Skin of body (tissue), 2 donors: Measurements from ENCODE around the gene IL1R2. TPM values are rescaled to one million over a fixed set of nuclear protein-coding genes. Genes with fewer than 3 reads are reported as not detected.

Experiments used
- DNase-seq: peaks from one replicate; lab custom pipeline; 2025; lab: John Stamatoyannopoulos, UW
- total RNA-seq: library from RNA; depleted of rRNA; stranded (reverse); fragments of >200 nt; gene quantifications from one replicate; pipeline ENCODE4 v1.2.3, GENCODE V29; 2014

The IL1R2 gene
- total RNA-seq, 1 donor from 2014 or later = 15.6 TPM

DNA sequence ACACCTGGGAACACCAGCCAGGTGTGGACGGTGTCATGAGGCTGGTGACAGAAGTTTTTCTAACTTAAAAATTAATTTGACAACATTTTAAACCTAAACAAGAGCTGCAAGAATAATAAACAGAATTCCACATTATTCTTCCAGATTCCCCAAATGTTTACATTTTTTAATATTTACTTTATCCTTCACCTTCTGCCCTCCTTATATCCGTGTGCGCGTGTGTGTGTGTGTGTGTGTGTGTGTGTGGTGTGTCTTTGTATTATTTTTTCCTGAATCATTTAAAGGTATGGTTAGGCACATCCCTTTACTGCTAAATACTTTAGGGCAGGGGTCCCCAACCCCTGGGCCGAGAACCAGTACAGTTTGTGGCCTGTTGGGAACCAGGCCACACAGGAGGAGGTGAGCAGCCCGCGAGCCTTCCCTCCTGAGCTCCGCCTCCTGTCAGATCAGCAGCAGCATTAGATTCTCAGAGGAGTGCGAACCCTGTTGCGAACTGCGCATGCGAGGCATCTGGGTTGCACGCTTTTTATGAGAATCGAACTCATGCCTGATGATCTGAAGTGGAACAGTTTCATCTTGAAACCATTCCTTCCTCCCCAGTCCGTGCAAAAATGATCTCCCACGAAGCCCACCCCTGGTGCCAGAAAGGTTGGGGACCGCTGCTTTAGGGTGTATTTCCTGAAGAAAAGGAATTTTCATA is 16.4 kb upstream of the IL1R2 start:
- DNase-seq = no peak

DNA sequence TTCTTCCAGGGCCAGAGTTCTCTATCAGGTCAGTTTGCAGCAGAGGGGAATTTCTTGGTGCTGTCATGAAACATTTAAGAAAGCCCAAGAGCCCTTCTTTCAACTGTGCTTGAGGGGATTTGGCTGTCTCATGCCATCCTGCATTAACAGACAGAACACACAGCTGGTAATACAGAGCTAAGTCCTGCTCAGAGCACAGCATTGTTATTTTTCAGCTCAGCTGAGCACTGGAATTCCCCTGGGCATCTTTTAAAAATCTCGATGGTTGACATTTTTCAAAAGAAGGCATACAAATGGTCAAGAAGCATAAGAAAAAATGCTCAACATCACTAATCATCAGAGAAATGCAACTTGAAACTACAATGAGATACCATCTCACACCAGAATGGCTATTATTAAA is 14.9 kb upstream of the IL1R2 start:
- no peak for DNase-seq

DNA sequence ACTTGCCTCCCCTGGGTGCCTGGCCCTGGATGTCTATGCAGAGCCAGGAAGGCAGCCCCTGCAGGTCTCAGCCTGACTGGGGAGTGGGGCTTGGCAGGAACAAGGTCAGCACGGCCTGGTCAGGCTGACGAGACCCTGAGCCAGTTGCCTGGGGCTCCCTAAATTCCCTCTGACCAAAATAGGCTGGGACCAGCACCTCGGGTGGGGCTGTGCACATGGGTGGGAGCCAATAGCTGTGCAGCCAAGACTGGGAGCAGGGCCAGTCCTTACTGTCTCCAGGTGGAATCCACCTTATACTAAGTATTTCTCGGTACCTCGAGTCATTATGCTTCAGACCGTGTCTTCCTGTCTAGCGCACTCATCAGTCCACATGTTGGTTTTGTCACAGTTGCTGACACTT is 11.4 kb upstream of the IL1R2 start:
- DNase-seq = no peak

DNA sequence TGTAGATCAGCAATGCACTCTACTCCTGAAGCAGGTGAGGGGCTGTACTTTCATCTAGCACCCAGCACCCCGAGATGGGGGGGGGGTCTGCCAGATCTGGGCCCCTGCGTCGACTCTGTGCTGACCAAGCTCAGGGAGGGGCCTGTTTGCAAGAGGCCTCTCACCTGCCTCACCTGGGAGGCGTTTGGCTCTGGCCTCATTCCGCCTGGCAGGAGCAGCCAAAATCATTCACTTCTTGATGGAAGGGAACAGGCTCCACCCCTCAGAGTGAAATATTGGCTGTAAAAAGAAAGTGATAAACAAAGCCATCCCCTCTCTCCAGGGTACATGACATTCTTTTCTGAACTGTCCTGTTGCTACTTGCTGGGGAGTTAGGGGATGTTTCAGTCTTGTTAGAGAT is 10.7 kb upstream of the IL1R2 start:
- no peak for DNase-seq

DNA sequence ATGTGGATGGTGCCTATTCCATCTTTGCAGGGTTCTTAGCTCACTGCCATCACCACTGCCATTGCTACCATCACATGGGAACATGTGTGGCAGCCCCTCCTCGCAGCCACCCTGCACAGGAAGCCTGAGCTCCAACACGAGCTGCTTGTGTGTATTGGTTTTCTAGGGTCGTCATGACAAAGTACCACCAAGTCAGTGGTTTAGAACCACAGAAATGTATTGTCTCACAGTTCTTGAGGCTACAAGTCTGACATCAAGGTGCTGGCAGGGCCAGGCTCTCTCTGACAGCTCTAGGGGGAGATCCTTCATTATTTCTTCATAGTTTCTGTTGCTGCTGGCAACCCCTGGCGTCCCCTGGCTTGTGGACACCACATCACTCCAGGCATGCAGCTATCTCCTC is 10.3 kb upstream of the IL1R2 start:
- DNase-seq = no peak

DNA sequence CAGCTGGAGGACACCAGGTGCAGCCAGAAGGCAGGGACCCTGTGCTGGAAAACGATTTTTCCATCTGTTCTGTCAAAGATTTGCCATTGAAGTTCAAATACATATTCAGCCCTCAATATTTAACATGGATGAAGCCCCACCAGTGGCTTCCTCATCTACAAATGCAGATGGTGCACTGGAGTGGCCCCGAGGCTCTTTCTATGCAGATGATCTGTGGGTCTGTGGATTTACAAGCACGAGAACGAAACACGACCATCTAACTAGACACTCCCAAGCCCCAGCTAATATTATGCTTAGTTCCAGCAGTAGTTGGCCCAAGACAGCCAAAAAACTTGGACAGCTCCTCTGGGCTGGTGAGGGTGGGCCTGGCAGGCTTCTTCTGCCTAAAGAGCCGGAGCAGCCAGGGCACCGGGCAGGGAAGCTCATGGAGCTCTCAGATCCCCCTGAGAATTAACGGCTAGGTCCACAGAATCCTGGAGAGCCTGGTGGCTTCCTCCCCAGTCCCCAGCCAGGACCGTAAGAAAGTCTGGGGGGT is 9.2 kb upstream of the IL1R2 start:
- no peak for DNase-seq

DNA sequence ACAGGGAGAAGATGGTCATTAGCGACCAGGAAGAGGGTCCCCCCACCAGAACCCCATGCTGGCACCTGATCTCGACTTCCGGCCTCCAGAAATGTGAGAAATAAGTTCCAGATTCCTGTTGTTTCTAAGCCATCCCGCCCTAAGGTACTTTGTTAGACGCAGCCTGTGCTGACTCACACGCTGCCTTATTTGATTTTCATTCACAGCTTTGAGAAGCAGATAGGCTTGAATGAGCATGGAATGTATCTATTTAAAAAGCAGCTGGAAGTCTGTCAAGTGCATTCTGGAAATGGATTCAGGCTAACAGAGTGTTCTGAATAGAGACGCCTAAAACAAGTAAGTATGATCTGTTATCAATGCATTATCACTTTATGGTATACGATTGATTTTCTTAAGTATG is 8.3 kb upstream of the IL1R2 start:
- DNase-seq = no peak

DNA sequence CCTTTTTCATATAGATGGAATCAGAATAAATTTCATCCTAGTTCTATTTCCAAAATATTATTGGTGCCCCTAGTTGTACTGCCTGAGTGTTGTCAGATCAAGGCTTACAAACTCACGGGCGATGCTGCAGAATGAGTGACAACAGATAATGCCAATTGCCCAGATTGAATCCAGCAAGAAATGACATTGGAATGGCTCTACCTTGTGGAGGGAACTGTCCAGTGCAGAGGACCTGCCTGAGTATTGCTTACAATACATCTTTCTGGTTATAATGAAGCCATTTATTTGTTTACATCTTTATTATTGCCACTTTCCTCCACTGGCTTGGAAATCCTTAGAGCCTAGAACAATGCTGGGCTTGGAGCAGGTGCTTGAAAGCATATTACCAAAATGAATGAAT is 7.8 kb upstream of the IL1R2 start:
- DNase-seq = no peak

DNA sequence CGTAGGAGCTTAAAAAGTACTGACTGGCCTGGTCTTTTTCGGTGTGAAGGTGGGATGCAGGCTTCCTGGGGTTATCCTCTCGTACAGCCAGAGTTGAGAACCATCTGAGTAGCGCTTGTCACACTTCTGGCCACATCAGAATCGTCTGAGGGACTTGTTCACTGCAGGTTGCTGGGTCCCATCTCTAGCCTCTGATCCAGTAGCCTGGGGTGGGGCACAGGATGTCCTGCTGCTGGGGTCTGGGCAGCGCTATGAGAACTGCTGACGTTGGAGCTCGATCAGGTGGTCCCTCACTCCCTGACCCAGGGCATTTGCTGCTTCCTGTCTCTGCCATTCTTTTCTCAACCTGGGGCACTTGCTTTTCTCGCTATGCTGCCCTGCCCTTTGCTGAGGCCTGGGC is 7.1 kb upstream of the IL1R2 start:
- no peak for DNase-seq

DNA sequence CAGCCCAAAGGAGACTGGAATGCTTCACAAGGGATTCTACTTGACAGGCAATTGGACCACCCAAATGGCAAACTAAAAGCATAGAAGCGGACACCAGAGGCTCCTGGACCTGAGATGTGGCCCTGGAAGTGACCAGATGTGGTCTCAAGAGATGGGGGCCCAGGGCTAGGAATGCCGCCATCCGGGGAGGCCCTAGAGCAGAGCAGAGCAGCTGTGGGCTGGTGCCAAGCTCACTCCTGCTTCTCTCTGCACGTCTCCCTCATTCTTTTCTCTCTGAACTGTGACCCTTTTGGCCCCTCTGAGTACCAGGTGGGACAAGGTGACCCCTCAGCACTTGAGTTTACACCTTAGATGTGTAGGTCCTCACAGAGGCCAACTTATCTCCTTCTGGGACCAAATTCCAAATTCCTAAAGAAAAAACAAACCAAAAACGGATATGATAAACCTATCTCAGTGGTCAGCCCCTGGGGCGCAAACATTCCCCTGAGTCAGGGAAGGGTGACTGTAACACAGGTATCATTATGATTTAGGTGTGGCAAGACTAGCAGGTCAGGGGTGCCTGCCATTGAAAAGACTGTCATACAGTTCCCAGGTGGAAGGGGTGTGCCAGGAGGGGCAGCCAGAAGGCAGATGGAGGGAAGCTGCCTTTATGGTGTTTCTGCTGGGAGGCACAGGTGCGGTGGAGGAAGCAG is 6.5 kb upstream of the IL1R2 start:
- no peak for DNase-seq

DNA sequence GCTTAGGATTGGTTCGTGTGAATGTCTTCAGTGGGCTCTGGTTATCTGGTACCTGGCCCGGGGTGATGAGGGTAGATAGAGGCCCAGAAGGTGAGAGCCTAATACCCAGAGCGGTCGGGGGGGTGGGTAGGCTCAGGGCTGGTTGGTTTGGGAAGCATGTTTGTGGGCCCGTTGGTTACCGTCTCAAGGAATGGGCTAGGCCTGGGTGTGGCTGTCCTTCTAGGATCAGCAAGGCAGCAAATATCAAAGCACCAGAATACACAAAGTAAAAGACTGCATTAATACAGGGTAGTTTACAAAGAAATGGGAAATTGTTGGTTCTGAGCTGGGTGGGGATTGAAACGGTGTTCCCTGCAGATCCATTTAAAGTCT is 6.0 kb upstream of the IL1R2 start:
- DNase-seq = no peak

DNA sequence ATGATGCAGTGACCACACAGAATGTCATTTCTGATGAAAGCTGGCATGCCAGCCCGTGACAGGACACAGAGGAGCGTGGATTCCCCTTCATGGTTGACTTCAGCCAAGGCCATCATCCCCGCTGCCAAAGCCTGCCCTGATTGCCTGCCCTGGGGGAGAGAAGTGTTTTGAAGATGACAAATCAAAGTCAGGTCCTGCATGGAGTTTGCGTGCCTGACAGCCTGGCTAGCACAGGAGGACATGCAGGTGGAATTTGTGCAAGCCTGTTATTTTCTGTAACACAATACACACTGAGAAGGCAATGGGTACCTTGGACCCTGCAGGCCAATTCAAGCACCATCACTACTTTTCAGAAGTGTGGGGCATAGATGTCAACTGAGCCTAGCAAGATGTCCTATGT is 5.4 kb upstream of the IL1R2 start:
- no peak for DNase-seq

DNA sequence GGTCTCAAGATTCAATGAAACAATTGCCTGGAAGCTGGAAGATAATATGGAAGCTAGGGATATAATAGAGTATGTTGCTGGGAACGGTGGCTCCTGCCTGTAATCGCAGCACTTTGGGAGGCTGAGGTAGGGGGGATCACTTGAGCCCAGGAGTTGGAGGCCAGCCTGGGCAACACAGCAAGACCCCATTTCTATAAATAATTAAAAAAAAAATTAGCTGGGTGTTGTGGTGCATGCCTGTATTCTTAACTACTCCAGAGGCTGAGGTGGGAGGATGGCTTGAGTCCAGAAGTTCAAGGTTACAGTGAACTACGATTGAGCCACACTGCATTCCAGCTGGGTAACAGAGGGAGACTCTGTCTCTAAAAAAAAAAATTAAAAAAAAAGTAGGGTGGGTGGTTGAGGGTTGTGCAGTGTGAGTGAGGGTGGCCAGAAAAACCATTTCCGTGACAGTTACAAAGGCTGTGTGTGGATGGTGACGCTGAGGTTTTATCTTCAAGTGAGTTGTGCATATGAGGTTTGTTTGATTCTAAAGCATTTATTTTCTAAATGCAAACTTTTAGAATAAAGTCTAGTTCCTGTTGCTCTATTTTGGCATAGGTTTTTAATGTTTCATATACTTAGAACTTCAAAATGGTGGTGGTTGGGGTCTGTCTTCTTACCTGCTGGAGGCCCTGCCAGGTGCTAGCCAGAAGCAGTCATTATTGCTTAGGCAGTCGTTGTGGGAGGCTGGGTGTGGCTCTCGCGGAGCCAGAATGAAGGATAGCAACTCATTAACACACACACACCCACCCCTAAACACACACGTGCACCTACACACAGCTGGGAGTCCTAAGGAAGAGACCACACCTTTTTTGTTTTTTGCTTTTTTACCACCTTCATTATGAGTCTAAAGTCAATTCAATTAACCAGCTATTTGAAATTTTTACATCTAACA is 4.7 kb upstream of the IL1R2 start:
- DNase-seq = no peak

DNA sequence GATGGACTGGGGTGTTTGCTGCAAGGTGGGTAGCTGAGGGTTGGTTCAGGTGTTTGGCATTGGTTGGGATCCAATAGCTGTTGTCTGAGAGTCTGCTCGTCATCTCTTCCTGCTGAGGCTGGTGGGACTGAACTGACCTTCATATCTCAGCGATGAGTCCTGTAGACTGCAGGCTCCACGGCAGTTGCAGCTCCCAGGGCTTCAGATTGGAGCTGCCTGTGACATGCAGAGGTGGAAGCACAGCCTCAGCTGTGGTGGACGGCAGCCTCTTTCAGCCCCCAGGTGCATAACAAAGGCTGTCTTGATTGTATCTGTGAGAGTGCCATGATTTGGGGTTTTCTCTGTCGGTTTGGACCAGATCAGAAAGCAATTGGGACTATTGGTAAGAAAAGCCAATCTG is 3.9 kb upstream of the IL1R2 start:
- no peak for DNase-seq

DNA sequence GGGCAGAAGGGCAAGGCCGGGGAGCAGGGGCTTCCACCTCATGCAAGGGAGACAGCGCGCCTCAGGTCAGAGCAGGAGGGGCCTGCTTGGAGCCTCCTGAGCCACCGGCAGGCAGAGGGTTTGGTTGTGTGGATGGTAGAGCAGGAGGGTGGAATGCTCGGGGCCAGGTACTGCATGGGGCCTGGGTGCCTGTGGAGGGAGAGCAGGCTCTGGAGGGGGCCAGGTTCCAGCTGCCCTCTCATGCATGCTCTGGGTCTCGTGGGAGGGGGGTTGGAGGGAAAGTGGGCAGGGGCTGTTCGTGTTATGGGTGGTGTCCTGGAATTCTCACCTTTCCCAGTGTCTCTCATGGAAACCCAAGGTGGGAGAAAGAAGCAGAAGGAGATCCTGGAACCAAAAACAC is 3.2 kb upstream of the IL1R2 start:
- DNase-seq = no peak

DNA sequence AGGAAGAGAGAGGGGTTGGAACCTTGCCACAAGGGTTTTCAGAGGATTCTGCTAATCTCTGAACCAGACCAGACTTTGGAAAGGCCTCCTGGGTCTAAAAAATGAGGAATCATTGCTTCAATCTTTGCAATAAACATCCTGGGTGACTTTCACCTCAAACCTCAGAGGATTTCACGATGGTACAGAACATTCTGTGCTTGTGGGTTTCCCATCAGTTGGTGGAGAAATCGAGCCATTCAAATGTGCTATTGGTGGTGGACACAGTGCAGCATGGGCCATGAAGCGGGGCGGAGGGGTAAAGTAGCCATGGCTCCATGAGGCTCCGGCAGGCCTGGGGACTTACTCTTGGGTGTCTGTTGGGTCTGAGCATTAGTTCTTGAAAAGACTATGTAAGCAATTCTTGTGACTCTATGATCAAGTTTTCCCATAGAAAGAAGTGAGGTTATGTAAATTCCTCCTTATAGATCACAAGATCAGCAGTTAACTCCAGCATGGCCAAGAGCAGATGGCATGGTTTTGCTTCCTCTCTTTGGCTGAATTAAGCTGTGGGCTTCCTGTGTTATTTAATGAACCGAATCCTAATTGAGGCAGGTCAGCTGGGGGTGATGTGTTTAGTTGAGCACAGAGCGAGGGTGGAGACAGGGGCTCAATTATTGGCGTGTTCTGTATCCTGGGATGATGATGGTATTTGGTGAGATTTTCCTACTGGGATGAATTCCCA is 1.9 kb upstream of the IL1R2 start:
- DNase-seq = no peak

DNA sequence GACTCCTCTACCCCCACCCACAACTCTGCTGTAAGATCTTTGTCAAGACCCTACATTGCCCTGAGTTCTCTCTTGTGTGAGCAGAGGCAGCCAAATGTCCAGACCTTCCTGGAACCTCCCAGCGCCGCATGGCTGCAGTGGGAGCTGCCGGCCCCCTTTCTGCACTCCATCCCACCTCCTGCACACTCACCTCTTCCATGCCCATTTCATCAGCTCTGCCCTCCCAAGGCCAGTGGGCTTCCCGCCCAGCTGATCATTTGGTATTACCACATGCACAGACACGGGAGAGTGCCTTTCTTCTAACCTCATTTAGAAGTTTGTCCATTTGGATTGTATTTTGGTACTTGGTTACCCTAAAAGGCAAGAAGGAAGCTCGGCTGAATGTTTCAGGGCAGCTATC is 2.0 kb downstream of the IL1R2 start:
- DNase-seq = no peak

DNA sequence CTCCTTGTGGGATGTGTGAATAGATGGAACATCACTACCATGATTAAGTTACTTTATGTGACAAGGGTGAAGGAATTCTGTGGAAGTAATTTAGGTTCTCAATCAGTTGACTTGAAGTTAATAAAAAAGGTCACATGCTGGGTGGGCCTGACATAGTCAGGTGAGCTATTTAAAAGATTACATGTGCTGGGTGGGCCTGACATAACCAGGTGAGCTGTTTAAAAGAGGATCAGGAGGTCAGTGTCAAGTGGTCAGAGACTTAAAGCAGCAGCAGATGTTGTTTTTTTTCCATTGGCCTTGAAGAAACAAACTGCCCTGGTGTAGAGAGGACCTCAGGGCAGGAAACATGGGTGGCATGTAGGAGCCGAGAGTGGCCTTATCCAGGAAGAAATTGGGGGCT is 3.3 kb downstream of the IL1R2 start:
- DNase-seq = no peak

DNA sequence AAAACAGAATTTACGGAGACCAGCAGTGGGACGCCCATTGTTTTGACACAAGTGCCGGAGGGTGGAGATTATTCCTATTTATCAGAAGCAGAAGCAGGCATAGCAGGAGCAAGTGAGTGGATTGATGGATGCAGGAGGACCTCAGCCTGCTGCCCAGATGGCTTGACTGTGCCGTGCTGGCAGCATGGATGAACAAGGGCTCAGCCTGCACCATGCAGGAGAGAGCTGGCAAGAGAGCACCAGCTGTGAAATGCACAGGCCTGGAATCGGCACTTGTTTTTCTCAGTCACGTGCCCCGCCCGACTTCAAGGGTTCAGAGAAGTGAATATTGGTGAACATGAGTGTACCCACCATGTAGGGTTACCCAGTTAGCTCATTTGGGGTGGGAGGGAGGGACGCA is 4.0 kb downstream of the IL1R2 start:
- DNase-seq = no peak

DNA sequence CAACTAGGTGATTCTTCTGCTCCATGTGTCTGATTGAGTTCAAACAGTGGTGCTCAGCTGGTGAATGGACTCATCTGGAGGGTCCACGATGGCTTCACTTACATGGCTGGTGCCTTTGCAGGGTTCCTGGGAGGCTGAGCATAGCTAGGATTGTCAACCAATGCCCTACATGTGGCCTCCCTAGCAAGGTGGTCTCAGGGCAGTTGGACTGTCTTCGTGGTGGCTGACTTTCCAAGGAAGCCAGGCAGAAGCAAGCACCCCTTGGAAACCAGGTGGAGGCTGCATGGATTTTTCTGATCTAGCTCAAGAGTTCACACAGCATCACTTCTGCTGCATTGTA is 6.8 kb downstream of the IL1R2 start:
- DNase-seq = no peak

DNA sequence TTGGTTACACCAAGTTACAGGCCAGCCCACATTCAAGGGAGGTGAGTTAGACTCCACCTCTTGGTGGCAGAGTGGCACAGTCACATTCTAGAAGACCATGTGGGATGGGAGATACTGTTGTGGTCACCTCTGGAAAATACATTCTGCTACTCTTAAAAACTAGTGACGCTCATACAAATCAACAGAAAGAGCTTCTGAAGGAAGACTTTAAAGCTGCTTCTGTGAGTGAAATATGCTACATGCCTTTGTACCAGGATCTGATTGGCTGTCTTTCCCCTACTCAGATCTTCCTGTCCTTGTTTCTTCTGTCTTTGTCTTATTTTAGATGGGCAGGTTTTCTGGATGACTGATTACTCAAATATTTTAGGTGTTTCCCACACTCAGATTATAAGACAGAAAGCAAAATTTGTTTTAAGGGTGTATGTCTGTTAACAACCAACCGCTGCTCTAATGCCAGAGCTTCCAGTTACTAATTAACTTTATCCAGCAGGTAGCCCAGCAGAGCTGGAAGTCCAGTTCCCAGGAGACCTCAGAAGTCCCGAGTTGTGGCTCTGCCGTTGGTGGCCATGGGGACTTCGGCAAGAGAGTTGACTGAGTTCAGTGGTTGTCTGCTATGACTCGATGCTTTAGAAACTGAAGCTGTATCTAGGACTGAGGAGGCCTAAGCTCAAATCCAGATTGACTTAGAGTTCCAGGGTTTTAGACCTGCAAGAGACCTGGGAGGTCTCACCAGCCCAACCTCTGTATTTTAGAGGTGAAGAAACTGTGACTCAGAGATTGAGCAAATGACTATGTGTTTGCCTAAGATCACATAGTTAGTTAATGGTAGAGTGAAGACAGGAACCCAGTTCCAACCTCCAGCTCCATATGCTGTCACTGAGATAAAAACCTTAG is 7.4 kb downstream of the IL1R2 start:
- no peak for DNase-seq
